Trophoblast cell (in vitro differentiated cells and primary cell): ENCODE results near the gene CSDE1.

Experiments
- DNase-seq, 2 donors: peaks; one replicate each; pipeline ENCODE4 v3.0.0-alpha.2; 2016
- H2AFZ ChIP-seq: 2 replicates; pipeline ENCODE4 v1.6.1; 2013; ENCODE audit warnings: low read length, moderate library complexity, mild to moderate bottlenecking; ENCODE audit not compliant: insufficient read depth, poor library complexity
- H2AK5ac ChIP-seq: 2 replicates; pipeline ENCODE4 v1.6.1; 2013; ENCODE audit warnings: mild to moderate bottlenecking, low read length
- H2BK120ac ChIP-seq: 2 replicates; pipeline ENCODE4 v1.6.1; 2013; ENCODE audit warnings: low read length, mild to moderate bottlenecking, moderate library complexity; ENCODE audit not compliant: insufficient read depth, poor library complexity
- H2BK12ac ChIP-seq: 2 replicates; pipeline ENCODE4 v1.6.1; 2013; ENCODE audit warnings: mild to moderate bottlenecking, low read length, moderate library complexity
- H2BK5ac ChIP-seq: 2 replicates; pipeline ENCODE4 v1.6.1; 2013; ENCODE audit warnings: low read length, low read depth, moderate library complexity, mild to moderate bottlenecking; ENCODE audit not compliant: poor library complexity
- H3K14ac ChIP-seq: 2 replicates; pipeline ENCODE4 v1.6.1; 2013; ENCODE audit warnings: mild to moderate bottlenecking, low read length
- H3K18ac ChIP-seq: 2 replicates; pipeline ENCODE4 v1.6.1; 2013; ENCODE audit warnings: mild to moderate bottlenecking, low read length
- H3K23ac ChIP-seq: 2 replicates; pipeline ENCODE4 v1.6.1; 2013; ENCODE audit warnings: low read length
- H3K27ac ChIP-seq: 2 replicates; pipeline ENCODE4 v1.5.1; 2013; ENCODE audit warnings: low read depth, mild to moderate bottlenecking, inconsistent platforms, low read length, moderate library complexity
- H3K27me3 ChIP-seq: 2 replicates; pipeline ENCODE4 v1.6.1; 2013; ENCODE audit warnings: inconsistent platforms, mild to moderate bottlenecking, low read length, moderate library complexity; ENCODE audit not compliant: insufficient read depth
- H3K36me3 ChIP-seq, 2 experiments: 1 replicate in 1 of 2; 2 replicates in 1 of 2; pipeline ENCODE4 v1.6.1; 2013; ENCODE audit warnings: low read length in 2 of 2, mild to moderate bottlenecking in 2 of 2, moderate library complexity in 1 of 2; ENCODE audit not compliant: insufficient read depth in 2 of 2, control insufficient read depth in 1 of 2
- H3K4ac ChIP-seq: 2 replicates; pipeline ENCODE4 v1.6.1; 2013; ENCODE audit warnings: low read depth, mild to moderate bottlenecking, low read length, moderate library complexity
- H3K4me1 ChIP-seq, 2 experiments: 1 replicate in 1 of 2; 2 replicates in 1 of 2; pipeline ENCODE4 v1.6.1; 2013; ENCODE audit warnings: low read length in 2 of 2, mild to moderate bottlenecking in 2 of 2, moderate library complexity in 1 of 2; ENCODE audit not compliant: insufficient read depth in 2 of 2, control insufficient read depth in 1 of 2
- H3K4me2 ChIP-seq: 2 replicates; pipeline ENCODE4 v1.6.1; 2013; ENCODE audit warnings: inconsistent platforms, mild to moderate bottlenecking, low read length, moderate library complexity
- H3K4me3 ChIP-seq: 2 replicates; pipeline ENCODE4 v1.5.1; 2013; ENCODE audit warnings: mild to moderate bottlenecking, low read depth, low read length, inconsistent platforms
- H3K79me1 ChIP-seq: one replicate; pipeline ENCODE4 v1.6.1; 2013; ENCODE audit warnings: low read length
- H3K79me2 ChIP-seq: 2 replicates; pipeline ENCODE4 v1.6.1; 2013; ENCODE audit warnings: low read length, mild to moderate bottlenecking; ENCODE audit not compliant: control insufficient read depth, insufficient read depth, poor library complexity
- H3K9ac ChIP-seq: 2 replicates; pipeline ENCODE4 v1.6.1; 2013; ENCODE audit warnings: mild to moderate bottlenecking, low read length
- H3K9me3 ChIP-seq: 2 replicates; pipeline ENCODE4 v1.6.1; 2013; ENCODE audit warnings: low read depth, mild to moderate bottlenecking, control low read depth, inconsistent platforms, low read length; ENCODE audit not compliant: insufficient read depth
- H4K12ac ChIP-seq: 2 replicates; pipeline ENCODE4 v1.6.1; 2013; ENCODE audit warnings: low read depth, mild to moderate bottlenecking, low read length, moderate library complexity
- H4K8ac ChIP-seq: 2 replicates; pipeline ENCODE4 v1.6.1; 2013; ENCODE audit warnings: low read depth, mild to moderate bottlenecking, low read length, moderate library complexity
- H4K91ac ChIP-seq: one replicate; pipeline ENCODE4 v1.6.1; 2013; ENCODE audit warnings: low read depth, mild to moderate bottlenecking, low read length, moderate library complexity
- WGBS: extraction: QIAGEN DNeasy Blood & Tissue Kit; methylation state at CpG from one replicate; pipeline ENCODE4 v1.1.7; 2013; ENCODE audit warnings: missing lambda C conversion rate; ENCODE audit not compliant: insufficient read length, insufficient coverage; ENCODE audit errors: extremely low coverage; 5-methylcytosine and 5-hydroxymethylcytosine counted together

Gene CSDE1

DNA sequence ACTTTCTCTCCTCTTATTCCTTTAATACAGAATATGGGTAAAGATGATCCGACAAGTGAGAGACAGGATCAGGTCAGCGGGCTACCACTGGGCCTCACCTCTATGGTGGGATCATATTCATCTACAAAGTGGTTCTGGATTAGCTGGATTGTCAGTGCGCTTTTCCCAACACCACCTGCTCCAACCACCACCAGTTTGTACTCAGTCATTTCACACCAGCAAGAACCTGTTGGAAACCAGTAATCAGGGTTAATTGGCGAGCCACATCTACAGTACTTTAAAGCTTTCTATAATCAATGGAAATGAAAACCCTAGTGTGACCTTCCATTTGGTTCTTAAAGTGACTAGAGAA, 41.9 kb downstream of the CSDE1 start:
- H3K4ac ChIP-seq: peak overlapping the region; percentile 85
- H4K8ac ChIP-seq: peak overlapping the region; percentile 91
- H4K91ac ChIP-seq: peak overlapping the region; percentile 87
- H2BK5ac ChIP-seq: peak overlapping the region; percentile 86
- no peak overlapping the region for H3K23ac ChIP-seq
- H2AK5ac ChIP-seq: peak overlapping the region; percentile 35
- H2BK12ac ChIP-seq: no peak overlapping the region
- no peaks in the 10 kb centered on the region for H3K9me3 ChIP-seq
- no peaks in the 10 kb centered on the region for H3K4me1 ChIP-seq
- no peak overlapping the region for H2BK120ac ChIP-seq
- no CpG with 5 or more reads among the region's 4 CpGs for WGBS
- no peak for DNase-seq
- H4K12ac ChIP-seq: peak overlapping the region; percentile 6
- H3K18ac ChIP-seq: peak overlapping the region; percentile 6
- H2AFZ ChIP-seq: no peak overlapping the region
- peaks cover 19 to 30% of the 10 kb centered on the region in 2 experiments for H3K36me3 ChIP-seq
- H3K4me3 ChIP-seq: peak overlapping the region; percentile 84
- H3K4me2 ChIP-seq: peak overlapping the region; percentile 97
- peak overlapping the region; percentile 79 for H3K27ac ChIP-seq
- H3K9ac ChIP-seq: peak overlapping the region; percentile 88
- peaks cover 7% of the 10 kb centered on the region for H3K79me2 ChIP-seq
- H3K27me3 ChIP-seq: no peaks in the 10 kb centered on the region
- peak overlapping the region; percentile 28 for H3K14ac ChIP-seq
- peaks cover 4% of the 10 kb centered on the region for H3K79me1 ChIP-seq

GRCh38 chr1:114712977-114713376, 44.8 kb downstream of the CSDE1 start:
- Histone ChIP-seq H3K27me3 (no peaks in the 10 kb centered on the region), H3K27ac (no peak overlapping the region), H4K91ac (no peak overlapping the region), H3K79me1 (peaks cover 4% of the 10 kb centered on the region), H3K9me3 (no peaks in the 10 kb centered on the region), H4K8ac (no peak overlapping the region), H3K36me3 (peaks cover 19 to 28% of the 10 kb centered on the region in 2 experiments), H3K4me2 (no peak overlapping the region), H3K79me2 (peaks cover 7% of the 10 kb centered on the region), H3K4ac (no peak overlapping the region), H2BK12ac (no peak overlapping the region), H3K18ac (no peak overlapping the region), H2BK5ac (no peak overlapping the region), H3K23ac (no peak overlapping the region), H2AK5ac (no peak overlapping the region), H2BK120ac (no peak overlapping the region), H3K9ac (no peak overlapping the region), H2AFZ (no peak overlapping the region), H4K12ac (no peak overlapping the region), H3K4me1 (no peaks in the 10 kb centered on the region), H3K4me3 (no peak overlapping the region), H3K14ac (no peak overlapping the region)
- WGBS: no CpG with 5 or more reads among the region's 4 CpGs
- DNase-seq: no peak

DNA sequence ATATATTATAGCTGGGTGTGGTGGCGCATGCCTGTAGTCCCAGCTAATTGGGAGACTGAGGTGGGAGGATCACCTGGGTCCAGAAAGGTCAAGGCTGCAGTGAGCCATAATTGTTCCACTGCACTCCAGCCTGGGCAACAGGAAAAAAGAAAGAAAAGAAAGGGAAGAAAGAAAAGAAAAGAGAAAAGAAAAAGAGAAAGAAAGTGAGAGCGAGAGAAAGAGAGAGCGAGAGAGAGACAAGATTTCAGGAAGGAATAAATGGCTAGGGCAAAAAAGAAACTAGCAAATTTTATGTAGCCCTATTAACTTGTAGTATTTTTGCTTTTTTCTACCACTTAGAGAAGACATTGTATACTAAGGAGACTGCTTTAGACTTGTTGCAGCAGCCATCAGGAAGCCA, 47.4 kb downstream of the CSDE1 start:
- no peaks in the 10 kb centered on the region for H3K27me3 ChIP-seq

GRCh38 chr1:114707604-114708003, 50.2 kb downstream of the CSDE1 start:
- Histone ChIP-seq H2AK5ac (no peak overlapping the region), H4K8ac (no peak overlapping the region)
- WGBS: no CpG with 5 or more reads among the region's 2 CpGs

More for the DNA sequence above, 47.4 kb downstream of the CSDE1 start:
- Histone ChIP-seq H2AFZ (no peak overlapping the region), H3K36me3 (peaks cover 22 to 33% of the 10 kb centered on the region in 2 experiments), H2BK120ac (no peak overlapping the region), H4K91ac (no peak overlapping the region), H3K14ac (no peak overlapping the region), H3K4me3 (no peak overlapping the region), H3K27ac (no peak overlapping the region), H3K4me1 (no peaks in the 10 kb centered on the region), H2BK5ac (no peak overlapping the region), H3K18ac (no peak overlapping the region), H3K79me1 (no peaks in the 10 kb centered on the region), H3K9me3 (no peaks in the 10 kb centered on the region), H3K23ac (no peak overlapping the region), H2AK5ac (no peak overlapping the region), H3K79me2 (no peaks in the 10 kb centered on the region), H4K12ac (no peak overlapping the region), H3K9ac (no peak overlapping the region), H3K4me2 (no peak overlapping the region), H4K8ac (no peak overlapping the region), H2BK12ac (no peak overlapping the region), H3K4ac (no peak overlapping the region)
- WGBS: 100% methylated on average over 2 of the region's 3 CpGs
- DNase-seq: no peak

More at GRCh38 chr1:114707604-114708003, 50.2 kb downstream of the CSDE1 start:
- no peaks in the 10 kb centered on the region for H3K79me2 ChIP-seq
- H3K18ac ChIP-seq: no peak overlapping the region
- no peak overlapping the region for H3K14ac ChIP-seq
- no peak overlapping the region for H2BK5ac ChIP-seq
- H2AFZ ChIP-seq: no peak overlapping the region
- no peak overlapping the region for H3K4ac ChIP-seq
- no peaks in the 10 kb centered on the region for H3K79me1 ChIP-seq
- no peak overlapping the region for H3K27ac ChIP-seq
- no peak overlapping the region for H3K4me2 ChIP-seq
- no peak for DNase-seq
- no peak overlapping the region for H2BK120ac ChIP-seq
- H3K9ac ChIP-seq: no peak overlapping the region
- no peak overlapping the region for H4K91ac ChIP-seq
- no peaks in the 10 kb centered on the region for H3K27me3 ChIP-seq
- H3K23ac ChIP-seq: no peak overlapping the region
- no peak overlapping the region for H3K4me3 ChIP-seq
- no peaks in the 10 kb centered on the region for H3K9me3 ChIP-seq
- peaks cover 16 to 26% of the 10 kb centered on the region in 2 experiments for H3K36me3 ChIP-seq
- no peak overlapping the region for H4K12ac ChIP-seq
- no peaks in the 10 kb centered on the region for H3K4me1 ChIP-seq
- H2BK12ac ChIP-seq: no peak overlapping the region
